Measurements from ENCODE around the gene STT3B.

The STT3B gene

GRCh38 chr3:31654998-31655397 lies 122.3 kb downstream of the STT3B start:
- Histone ChIP-seq H3K9me3 (replicated peaks; ENCODE audit: insufficient read depth, low read length) (no peaks in the 10 kb centered on the region; the same call in 1 of the 2 replicates), H2AFZ (ENCODE audit: low read length) (no peak overlapping the region), H4K20me1 (ENCODE audit: insufficient read depth, low read length) (no peaks in the 10 kb centered on the region), H3K4me1 (ENCODE audit: low read length) (no peaks in the 10 kb centered on the region), H3K9me2 (replicated peaks; ENCODE audit: insufficient read depth, low read length) (no peaks in the 10 kb centered on the region), H3K4me3 (ENCODE audit: low read length) (no peak overlapping the region), H3K9ac (ENCODE audit: low read length) (no peak overlapping the region), H3F3A (ENCODE audit: insufficient read depth, low read length) (no peaks in the 10 kb centered on the region), H3K4me2 (ENCODE audit: low read depth, low read length) (no peak overlapping the region), H3K36me3 (replicated peaks; ENCODE audit: insufficient read depth, low read length) (no peaks in the 10 kb centered on the region), H3K27ac (ENCODE audit: low read length) (no peak overlapping the region), H3K79me2 (ENCODE audit: low read length) (no peaks in the 10 kb centered on the region), H3K27me3 (replicated peaks; ENCODE audit: insufficient read depth, low read length) (no peaks in the 10 kb centered on the region)
- no peak for DNase-seq
- TF ChIP-seq EZH2phosphoT487 (IDR thresholded peaks at IDR 0.05; ENCODE audit: low read length) (no peak), EZH2 (optimal IDR thresholded peaks at IDR 0.05; ENCODE audit: low read depth, low read length) (no peak), CTCF (IDR thresholded peaks at IDR 0.05; ENCODE audit: low read length) (no peak)

GRCh38 chr3:31659246-31659645 lies 126.5 kb downstream of the STT3B start:
- no peaks in the 10 kb centered on the region for H3K4me1 ChIP-seq (ENCODE audit: low read length)
- DNase-seq = no peak
- no peaks in the 10 kb centered on the region for H4K20me1 ChIP-seq (ENCODE audit: insufficient read depth, low read length)
- no peaks in the 10 kb centered on the region for H3K36me3 ChIP-seq (replicated peaks; ENCODE audit: insufficient read depth, low read length)
- H3K79me2 ChIP-seq (ENCODE audit: low read length) = no peaks in the 10 kb centered on the region
- H3K27me3 ChIP-seq (replicated peaks; ENCODE audit: insufficient read depth, low read length) = no peaks in the 10 kb centered on the region
- no peak overlapping the region for H3K27ac ChIP-seq (ENCODE audit: low read length)
- H3K9me3 ChIP-seq (replicated peaks; ENCODE audit: insufficient read depth, low read length) = no peaks in the 10 kb centered on the region
- H2AFZ ChIP-seq (ENCODE audit: low read length) = no peak overlapping the region
- H3K4me2 ChIP-seq (ENCODE audit: low read depth, low read length) = no peak overlapping the region
- H3K4me3 ChIP-seq (ENCODE audit: low read length) = no peak overlapping the region
- H3K9me2 ChIP-seq (replicated peaks; ENCODE audit: insufficient read depth, low read length) = no peaks in the 10 kb centered on the region
- TF ChIP-seq EZH2 (optimal IDR thresholded peaks at IDR 0.05; ENCODE audit: low read depth, low read length) (no peak), EZH2phosphoT487 (IDR thresholded peaks at IDR 0.05; ENCODE audit: low read length) (no peak), CTCF (IDR thresholded peaks at IDR 0.05; ENCODE audit: low read length) (no peak)
- H3F3A ChIP-seq (ENCODE audit: insufficient read depth, low read length) = no peaks in the 10 kb centered on the region
- no peak overlapping the region for H3K9ac ChIP-seq (ENCODE audit: low read length)

GRCh38 chr3:31661286-31661685 lies 128.6 kb downstream of the STT3B start:
- no peak overlapping the region for H2AFZ ChIP-seq (ENCODE audit: low read length)
- H3K4me3 ChIP-seq (ENCODE audit: low read length) = no peak overlapping the region
- no peak overlapping the region for H3K9ac ChIP-seq (ENCODE audit: low read length)
- no peaks in the 10 kb centered on the region for H4K20me1 ChIP-seq (ENCODE audit: insufficient read depth, low read length)
- no peak overlapping the region for H3K27ac ChIP-seq (ENCODE audit: low read length)
- H3K27me3 ChIP-seq (replicated peaks; ENCODE audit: insufficient read depth, low read length) = no peaks in the 10 kb centered on the region
- no peak for TF ChIP-seq CTCF (IDR thresholded peaks at IDR 0.05; ENCODE audit: low read length)
- TF ChIP-seq EZH2 (optimal IDR thresholded peaks at IDR 0.05; ENCODE audit: low read depth, low read length) = no peak
- TF ChIP-seq EZH2phosphoT487 (IDR thresholded peaks at IDR 0.05; ENCODE audit: low read length) = no peak
- no peaks in the 10 kb centered on the region for H3K4me1 ChIP-seq (ENCODE audit: low read length)
- H3K79me2 ChIP-seq (ENCODE audit: low read length) = no peaks in the 10 kb centered on the region
- no peaks in the 10 kb centered on the region for H3K9me2 ChIP-seq (replicated peaks; ENCODE audit: insufficient read depth, low read length)
- no peaks in the 10 kb centered on the region for H3F3A ChIP-seq (ENCODE audit: insufficient read depth, low read length)
- H3K4me2 ChIP-seq (ENCODE audit: low read depth, low read length) = no peak overlapping the region
- no peaks in the 10 kb centered on the region for H3K9me3 ChIP-seq (replicated peaks; ENCODE audit: insufficient read depth, low read length)
- no peak for DNase-seq
- no peaks in the 10 kb centered on the region for H3K36me3 ChIP-seq (replicated peaks; ENCODE audit: insufficient read depth, low read length)
